HepG2 (cell line): Measurements from ENCODE around the gene CEMP1. TPM values are rescaled to one million over a fixed set of nuclear protein-coding genes. Genes with fewer than 3 reads are reported as not detected.

Experiments used
- FOXP1 ChIP-seq, 2 experiments: fragments of 450-650 bp in 1 of 2; IDR thresholded peaks; 2 replicates each; pipeline ENCODE4 v1.6.1; 2017 to 2018; ENCODE audit warnings: antibody characterized with exemption in 1 of 2
- HNF4A ChIP-seq: sonication (generic); formaldehyde crosslinking; IDR thresholded peaks from 2 replicates; pipeline ENCODE4 v1.4.0; 2020; ENCODE audit warnings: missing genetic modification reagents
- KLF15 ChIP-seq: sonication (generic); formaldehyde crosslinking; IDR thresholded peaks from 2 replicates; pipeline ENCODE4 v1.8.1; 2023; ENCODE audit warnings: borderline replicate concordance, mild to moderate bottlenecking, inconsistent platforms, missing genetic modification reagents, mixed read lengths
- MAZ ChIP-seq, 2 experiments: sonication (generic) in 1 of 2; formaldehyde crosslinking in 1 of 2; IDR thresholded peaks; 2 replicates each; pipeline versions ENCODE4 v1.5.0 to v1.6.1; 2012 to 2020; ENCODE audit warnings: low read depth in 2 of 2, mild to moderate bottlenecking in 2 of 2, borderline replicate concordance in 1 of 2, improper control_type of control experiment in 1 of 2, low read length in 1 of 2, missing genetic modification reagents in 1 of 2, moderate library complexity in 1 of 2
- REPIN1 ChIP-seq: sonication (generic); formaldehyde crosslinking; IDR thresholded peaks from 2 replicates; pipeline ENCODE4 v1.8.0; 2022; ENCODE audit warnings: missing genetic modification reagents, low read depth, mild to moderate bottlenecking, borderline replicate concordance
- TOE1 ChIP-seq: sonication (generic); formaldehyde crosslinking; IDR thresholded peaks from 2 replicates; pipeline ENCODE4 v1.4.0; 2020; ENCODE audit warnings: mild to moderate bottlenecking, missing genetic modification reagents
- ZNF292 ChIP-seq: sonication (generic); formaldehyde crosslinking; IDR thresholded peaks from 2 replicates; pipeline ENCODE4 v1.8.1; 2022; ENCODE audit warnings: mild to moderate bottlenecking, low read depth, missing genetic modification reagents, borderline replicate concordance
- ZNF644 ChIP-seq: IDR thresholded peaks from 2 replicates; pipeline ENCODE4 v1.6.1; 2016; ENCODE audit warnings: low read depth
- polyA plus RNA-seq, 8 experiments: library from polyadenylated mRNA; depleted of rRNA in 3 of 8; stranded (reverse) in 7 of 8; unstranded in 1 of 8; fragments of >200 nt; fragmentation: Illumina TruSeq in 4 of 8; extraction: Trizol in 4 of 8; gene quantifications; 2 replicates each; pipeline versions ENCODE4 v1.2.1 to v1.2.3, GENCODE V29; 2011 to 2016; ENCODE audit warnings: low read depth in 4 of 8, missing spikeins in 1 of 8, mixed read lengths in 1 of 8; ENCODE audit not compliant: insufficient read depth in 1 of 8
- total RNA-seq, 5 experiments: library from RNA; depleted of rRNA; stranded (reverse); fragments of >200 nt; fragmentation: Illumina TruSeq; extraction: Trizol; gene quantifications; 2 replicates each; pipeline ENCODE4 v1.2.3, GENCODE V29; 2016; ENCODE audit warnings: low read depth in 1 of 5
- TF ChIP-seq, protein P1 (sequence below): sonication (generic); formaldehyde crosslinking; IDR thresholded peaks from 2 replicates; pipeline ENCODE4 v1.5.0; 2020; ENCODE audit warnings: missing genetic modification reagents, mild to moderate bottlenecking, borderline replicate concordance
- TF ChIP-seq, protein P2 (sequence below): sonication (generic); formaldehyde crosslinking; IDR thresholded peaks from 2 replicates; pipeline ENCODE4 v1.4.0; 2020; ENCODE audit warnings: missing genetic modification reagents, borderline replicate concordance
- TF ChIP-seq, protein P3 (sequence below): sonication (generic); formaldehyde crosslinking; IDR thresholded peaks from 2 replicates; pipeline ENCODE4 v1.9.0; 2021; ENCODE audit warnings: missing genetic modification reagents, borderline replicate concordance
- TF ChIP-seq, protein P4 (sequence below): sonication (generic); formaldehyde crosslinking; IDR thresholded peaks from 2 replicates; pipeline ENCODE4 v1.8.0; 2022; ENCODE audit warnings: missing genetic modification reagents, mild to moderate bottlenecking, moderate library complexity, borderline replicate concordance
- TF ChIP-seq, protein P5 (sequence below): sonication (generic); formaldehyde crosslinking; conservative IDR thresholded peaks from 2 replicates; pipeline ENCODE4 v1.5.0; 2020; ENCODE audit warnings: missing genetic modification reagents

Gene CEMP1
- total and polyA plus RNA-seq, 2 of the 13 experiments (the other 11 are each of a cell fraction or from before 2014, with no cell fraction given), result not detected

DNA sequence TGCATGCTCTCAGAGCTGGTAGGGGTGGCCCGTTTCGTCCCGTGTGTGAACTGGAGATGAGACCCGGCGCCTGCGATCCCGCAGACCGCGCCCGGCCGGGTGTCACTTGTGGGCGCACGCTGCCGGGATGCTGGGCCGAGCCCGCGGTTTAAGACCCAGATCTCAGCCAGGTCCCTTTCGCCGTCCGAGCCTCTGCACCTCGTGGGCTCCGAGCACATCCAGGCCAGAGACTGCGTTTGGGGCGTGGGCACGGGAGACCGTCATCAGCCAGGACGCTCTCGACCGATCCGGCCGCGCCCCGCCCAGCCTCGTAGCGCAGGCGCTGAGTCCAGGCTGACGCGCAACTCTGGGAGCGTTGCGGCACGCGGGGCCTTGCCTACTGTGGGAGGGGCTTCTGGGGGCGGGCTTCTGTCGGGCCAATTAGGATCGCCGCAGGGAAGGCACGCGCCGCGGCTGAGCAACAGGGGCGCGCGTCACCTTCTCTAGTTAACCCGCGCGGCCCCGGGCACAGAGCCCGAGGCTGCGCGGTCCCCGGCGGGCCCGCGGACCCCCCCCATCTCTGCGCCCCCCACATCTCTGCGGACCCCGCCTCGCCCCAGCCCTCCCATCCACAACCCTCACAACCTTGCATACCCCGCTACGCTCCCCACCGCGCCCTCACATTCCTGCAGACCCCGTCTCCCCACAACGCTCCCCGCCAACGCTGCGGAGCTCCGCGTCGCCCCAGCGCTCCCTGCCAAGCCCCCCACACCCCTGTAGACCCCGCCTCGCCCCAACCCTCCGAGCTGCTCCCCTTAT lies 687 bp upstream of the CEMP1 start (continued):
- TF ChIP-seq, protein P1, sequence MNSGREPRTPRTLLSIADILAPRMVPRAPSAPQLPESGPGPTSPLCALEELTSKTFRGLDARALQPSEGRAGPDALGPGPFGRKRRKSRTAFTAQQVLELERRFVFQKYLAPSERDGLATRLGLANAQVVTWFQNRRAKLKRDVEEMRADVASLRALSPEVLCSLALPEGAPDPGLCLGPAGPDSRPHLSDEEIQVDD (CRISPR knock-in tag), result no peak
- TF ChIP-seq TOE1 (CRISPR knock-in tag), result no peak
- TF ChIP-seq, protein P2, sequence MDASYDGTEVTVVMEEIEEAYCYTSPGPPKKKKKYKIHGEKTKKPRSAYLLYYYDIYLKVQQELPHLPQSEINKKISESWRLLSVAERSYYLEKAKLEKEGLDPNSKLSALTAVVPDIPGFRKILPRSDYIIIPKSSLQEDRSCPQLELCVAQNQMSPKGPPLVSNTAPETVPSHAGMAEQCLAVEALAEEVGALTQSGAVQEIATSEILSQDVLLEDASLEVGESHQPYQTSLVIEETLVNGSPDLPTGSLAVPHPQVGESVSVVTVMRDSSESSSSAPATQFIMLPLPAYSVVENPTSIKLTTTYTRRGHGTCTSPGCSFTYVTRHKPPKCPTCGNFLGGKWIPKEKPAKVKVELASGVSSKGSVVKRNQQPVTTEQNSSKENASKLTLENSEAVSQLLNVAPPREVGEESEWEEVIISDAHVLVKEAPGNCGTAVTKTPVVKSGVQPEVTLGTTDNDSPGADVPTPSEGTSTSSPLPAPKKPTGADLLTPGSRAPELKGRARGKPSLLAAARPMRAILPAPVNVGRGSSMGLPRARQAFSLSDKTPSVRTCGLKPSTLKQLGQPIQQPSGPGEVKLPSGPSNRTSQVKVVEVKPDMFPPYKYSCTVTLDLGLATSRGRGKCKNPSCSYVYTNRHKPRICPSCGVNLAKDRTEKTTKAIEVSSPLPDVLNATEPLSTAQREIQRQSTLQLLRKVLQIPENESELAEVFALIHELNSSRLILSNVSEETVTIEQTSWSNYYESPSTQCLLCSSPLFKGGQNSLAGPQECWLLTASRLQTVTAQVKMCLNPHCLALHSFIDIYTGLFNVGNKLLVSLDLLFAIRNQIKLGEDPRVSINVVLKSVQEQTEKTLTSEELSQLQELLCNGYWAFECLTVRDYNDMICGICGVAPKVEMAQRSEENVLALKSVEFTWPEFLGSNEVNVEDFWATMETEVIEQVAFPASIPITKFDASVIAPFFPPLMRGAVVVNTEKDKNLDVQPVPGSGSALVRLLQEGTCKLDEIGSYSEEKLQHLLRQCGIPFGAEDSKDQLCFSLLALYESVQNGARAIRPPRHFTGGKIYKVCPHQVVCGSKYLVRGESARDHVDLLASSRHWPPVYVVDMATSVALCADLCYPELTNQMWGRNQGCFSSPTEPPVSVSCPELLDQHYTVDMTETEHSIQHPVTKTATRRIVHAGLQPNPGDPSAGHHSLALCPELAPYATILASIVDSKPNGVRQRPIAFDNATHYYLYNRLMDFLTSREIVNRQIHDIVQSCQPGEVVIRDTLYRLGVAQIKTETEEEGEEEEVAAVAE (CRISPR knock-in tag), result no peak
- no peak for TF ChIP-seq ZNF644 (CRISPR knock-in tag)
- TF ChIP-seq, protein P3, sequence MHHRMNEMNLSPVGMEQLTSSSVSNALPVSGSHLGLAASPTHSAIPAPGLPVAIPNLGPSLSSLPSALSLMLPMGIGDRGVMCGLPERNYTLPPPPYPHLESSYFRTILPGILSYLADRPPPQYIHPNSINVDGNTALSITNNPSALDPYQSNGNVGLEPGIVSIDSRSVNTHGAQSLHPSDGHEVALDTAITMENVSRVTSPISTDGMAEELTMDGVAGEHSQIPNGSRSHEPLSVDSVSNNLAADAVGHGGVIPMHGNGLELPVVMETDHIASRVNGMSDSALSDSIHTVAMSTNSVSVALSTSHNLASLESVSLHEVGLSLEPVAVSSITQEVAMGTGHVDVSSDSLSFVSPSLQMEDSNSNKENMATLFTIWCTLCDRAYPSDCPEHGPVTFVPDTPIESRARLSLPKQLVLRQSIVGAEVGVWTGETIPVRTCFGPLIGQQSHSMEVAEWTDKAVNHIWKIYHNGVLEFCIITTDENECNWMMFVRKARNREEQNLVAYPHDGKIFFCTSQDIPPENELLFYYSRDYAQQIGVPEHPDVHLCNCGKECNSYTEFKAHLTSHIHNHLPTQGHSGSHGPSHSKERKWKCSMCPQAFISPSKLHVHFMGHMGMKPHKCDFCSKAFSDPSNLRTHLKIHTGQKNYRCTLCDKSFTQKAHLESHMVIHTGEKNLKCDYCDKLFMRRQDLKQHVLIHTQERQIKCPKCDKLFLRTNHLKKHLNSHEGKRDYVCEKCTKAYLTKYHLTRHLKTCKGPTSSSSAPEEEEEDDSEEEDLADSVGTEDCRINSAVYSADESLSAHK, result no peak
- no peak for TF ChIP-seq FOXP1 (IDR thresholded peaks at IDR 0.05)
- TF ChIP-seq FOXP1 (CRISPR knock-in tag; IDR thresholded peaks at IDR 0.05), result no peak
- TF ChIP-seq REPIN1, result 0 out of 2 replicates have a peak, but pooled peaks have one; percentile 34
- TF ChIP-seq, protein P4, sequence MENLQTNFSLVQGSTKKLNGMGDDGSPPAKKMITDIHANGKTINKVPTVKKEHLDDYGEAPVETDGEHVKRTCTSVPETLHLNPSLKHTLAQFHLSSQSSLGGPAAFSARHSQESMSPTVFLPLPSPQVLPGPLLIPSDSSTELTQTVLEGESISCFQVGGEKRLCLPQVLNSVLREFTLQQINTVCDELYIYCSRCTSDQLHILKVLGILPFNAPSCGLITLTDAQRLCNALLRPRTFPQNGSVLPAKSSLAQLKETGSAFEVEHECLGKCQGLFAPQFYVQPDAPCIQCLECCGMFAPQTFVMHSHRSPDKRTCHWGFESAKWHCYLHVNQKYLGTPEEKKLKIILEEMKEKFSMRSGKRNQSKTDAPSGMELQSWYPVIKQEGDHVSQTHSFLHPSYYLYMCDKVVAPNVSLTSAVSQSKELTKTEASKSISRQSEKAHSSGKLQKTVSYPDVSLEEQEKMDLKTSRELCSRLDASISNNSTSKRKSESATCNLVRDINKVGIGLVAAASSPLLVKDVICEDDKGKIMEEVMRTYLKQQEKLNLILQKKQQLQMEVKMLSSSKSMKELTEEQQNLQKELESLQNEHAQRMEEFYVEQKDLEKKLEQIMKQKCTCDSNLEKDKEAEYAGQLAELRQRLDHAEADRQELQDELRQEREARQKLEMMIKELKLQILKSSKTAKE, result no peak
- TF ChIP-seq, protein P5, sequence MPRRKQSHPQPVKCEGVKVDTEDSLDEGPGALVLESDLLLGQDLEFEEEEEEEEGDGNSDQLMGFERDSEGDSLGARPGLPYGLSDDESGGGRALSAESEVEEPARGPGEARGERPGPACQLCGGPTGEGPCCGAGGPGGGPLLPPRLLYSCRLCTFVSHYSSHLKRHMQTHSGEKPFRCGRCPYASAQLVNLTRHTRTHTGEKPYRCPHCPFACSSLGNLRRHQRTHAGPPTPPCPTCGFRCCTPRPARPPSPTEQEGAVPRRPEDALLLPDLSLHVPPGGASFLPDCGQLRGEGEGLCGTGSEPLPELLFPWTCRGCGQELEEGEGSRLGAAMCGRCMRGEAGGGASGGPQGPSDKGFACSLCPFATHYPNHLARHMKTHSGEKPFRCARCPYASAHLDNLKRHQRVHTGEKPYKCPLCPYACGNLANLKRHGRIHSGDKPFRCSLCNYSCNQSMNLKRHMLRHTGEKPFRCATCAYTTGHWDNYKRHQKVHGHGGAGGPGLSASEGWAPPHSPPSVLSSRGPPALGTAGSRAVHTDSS, result no peak
- no peak for TF ChIP-seq ZNF292 (CRISPR knock-in tag)
- peak; percentile 17; the same call in 1 of the 2 replicates for TF ChIP-seq HNF4A
- TF ChIP-seq MAZ (IDR thresholded peaks at IDR 0.05; ENCODE audit: borderline replicate concordance, low read depth, low read length), result peak; percentile 76
- peak; percentile 86 for TF ChIP-seq MAZ (CRISPR knock-in tag; IDR thresholded peaks at IDR 0.05; ENCODE audit: low read depth)
- peak; percentile 83; the same call in 1 of the 2 replicates for TF ChIP-seq KLF15 (CRISPR knock-in tag)
